NK-92 treated with Interleukin-12 subunit alpha and Interleukin-12 subunit beta, amount 100 ng/mL, for 24 hours (cell line): ENCODE data around the gene ART1.
"Not testable (repeated sequence)": the region's sequence is repeated elsewhere in the genome, so short reads cannot be mapped to it uniquely, and the experiment has no call there.

ENCODE experiments used
- DNase-seq: peaks from one replicate; lab custom pipeline; 2025; lab: John Stamatoyannopoulos, UW

Gene ART1

DNA sequence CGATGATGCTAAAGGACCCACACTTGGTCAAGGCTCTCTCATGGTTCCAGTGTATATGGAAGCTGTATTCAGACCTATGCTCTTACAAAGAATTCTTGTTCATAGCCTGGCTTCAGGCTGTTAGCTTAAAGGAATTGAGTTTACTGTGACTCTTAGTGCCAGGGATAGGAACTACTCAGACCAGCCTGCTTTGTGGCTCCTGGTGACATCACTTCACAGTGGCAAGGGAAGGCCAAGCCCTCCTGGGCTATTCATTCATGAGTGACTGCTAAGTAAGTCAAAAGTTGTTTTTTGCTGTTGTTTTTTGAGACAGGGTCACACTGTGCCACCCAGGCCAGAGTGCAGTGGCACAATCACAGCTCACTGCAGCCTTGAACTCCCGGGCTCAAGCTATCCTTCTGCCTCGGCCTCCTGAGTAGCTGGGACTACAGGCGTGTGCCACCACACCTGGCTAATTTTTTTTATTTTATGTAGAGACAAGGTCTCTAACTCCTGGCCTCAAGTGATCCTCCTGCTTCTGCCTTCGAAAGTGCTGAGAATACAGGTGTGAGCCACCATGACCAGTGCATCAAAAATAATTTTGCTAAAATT is 12.8 kb upstream of the ART1 start:
- no peak for DNase-seq

DNA sequence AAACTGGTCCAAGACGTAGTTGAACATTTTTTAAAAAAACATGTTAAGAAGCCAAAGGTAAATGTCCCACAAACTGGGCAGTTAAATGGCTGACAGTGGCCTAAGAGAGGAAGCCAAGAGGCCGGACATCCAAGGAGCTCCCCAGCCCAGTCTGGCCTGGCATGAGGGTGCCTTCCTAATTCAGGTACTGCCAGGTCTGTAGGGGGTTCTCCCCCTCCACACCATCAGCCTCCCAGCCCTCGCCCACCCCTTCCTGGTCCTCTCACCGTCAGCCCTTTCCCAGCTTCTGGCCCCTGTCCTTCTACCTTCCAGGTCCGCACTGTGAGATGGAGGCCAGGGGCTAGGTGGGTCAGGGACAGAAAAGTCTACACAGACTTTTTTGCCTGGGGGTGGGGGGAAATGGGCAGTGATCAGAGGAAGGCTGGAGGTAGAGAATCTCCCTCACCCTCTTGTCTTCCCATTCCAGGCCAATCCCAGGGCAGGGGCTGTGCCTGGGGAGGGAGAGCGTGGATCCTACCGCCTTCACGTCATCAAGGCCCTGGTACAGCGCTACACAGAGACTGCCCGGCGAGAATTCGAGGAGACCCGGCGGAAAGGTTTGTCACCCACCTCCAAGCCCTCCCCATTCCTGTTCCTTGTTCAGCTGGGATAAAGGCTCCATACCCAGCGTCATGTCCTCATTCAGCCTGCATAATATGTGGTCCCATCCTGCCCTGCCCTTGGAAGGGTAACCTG is 9.1 kb upstream of the ART1 start:
- no peak for DNase-seq

DNA sequence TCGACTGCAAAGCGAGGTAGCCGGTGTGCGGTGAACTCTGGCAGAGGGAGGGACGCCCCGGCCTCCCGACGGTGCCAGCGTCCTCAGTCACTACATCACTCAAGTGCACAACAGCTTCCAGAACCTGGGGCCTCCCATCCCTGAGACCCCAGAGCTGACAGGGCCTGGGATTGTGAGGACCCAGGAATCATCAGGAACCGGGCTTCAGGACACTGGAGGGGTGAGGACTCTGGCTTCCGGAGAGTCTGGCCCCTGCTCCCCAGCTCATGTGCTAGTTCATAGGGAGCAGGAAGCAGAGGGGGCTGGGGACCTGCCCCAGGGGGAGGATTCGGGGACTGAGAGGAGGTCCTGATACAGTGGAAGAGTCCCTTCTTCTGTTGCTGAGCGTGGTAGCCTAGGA is 7.7 kb upstream of the ART1 start:
- no peak for DNase-seq

DNA sequence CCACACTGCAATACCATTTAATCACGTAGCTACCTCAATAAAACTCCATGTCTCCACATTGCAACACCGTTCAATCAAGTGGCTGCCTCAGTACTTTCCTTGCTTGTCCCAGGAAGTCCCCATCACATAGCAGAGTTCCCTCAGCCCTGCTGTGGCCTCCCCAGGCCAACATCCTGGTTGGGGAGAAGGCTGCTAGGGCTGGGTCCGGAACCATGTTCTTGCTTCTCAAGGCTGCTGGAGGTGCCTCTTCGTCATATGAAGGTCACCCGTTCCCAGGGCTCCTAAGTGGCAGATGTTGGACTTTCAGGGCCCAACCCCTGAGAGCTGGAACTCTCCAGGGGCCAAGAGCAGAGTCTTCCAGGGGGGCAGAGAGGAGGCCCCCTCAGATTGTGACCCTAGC is 6.4 kb upstream of the ART1 start:
- DNase-seq, result no peak

DNA sequence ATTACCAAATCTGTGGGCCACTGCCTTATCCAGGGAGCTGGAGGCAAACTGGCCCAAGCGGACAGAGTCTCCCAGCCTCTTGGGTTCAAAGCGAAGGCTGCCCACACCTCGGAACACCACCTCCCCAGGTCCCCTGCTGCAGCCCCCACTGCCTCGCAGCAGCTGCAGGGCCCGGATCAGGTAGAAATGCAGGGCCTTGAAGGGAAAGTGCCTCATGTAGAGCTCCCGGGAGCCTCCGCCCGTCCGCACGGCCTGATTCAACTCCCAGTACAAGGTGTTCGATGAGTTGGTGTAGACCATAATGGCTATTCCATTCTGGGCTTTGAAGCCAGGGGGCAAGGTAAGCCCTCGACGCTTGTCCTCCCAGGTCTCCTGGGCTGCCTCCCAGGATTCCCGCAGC is 5.1 kb upstream of the ART1 start:
- DNase-seq, result no peak

DNA sequence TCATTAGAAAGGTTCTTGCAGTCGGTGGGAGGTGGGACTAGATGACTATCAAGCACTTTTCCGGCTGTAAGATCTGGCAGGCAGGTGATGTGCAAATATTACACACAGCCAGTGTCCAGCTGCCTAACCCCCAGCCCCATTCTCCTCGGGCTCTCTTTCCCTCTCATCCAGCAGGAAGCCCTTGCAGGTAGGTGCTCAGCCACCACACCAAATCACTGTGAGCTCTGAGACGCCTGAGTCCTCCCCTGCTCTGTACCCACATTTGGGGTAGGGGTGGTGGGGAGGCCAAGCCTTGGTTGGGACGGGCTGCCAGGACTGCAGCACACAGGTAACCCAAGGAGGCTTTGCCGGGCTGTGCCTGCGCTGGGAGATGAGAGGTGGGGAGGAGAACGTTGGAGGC is 3.7 kb upstream of the ART1 start:
- no peak for DNase-seq

DNA sequence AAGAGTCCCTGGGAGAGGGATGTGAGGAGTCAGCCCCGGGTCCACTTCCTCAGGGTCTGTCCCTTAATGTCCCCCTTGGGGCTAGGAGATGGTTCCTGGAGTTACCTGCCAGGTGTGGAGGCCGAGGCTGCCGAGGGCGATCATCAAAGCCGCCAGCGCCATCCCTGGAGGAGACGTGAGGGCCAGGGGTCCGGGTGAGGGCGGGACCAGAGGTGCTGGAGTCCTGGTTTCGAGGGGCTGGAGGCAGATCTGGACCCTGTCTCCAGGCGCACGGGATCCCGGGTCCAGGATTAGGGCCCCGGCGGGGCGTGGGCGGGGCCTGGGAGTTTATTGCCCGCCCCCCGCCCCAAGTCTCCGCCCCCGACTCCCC is 3.2 kb upstream of the ART1 start, which contains the start of gene ART5:
TSS of gene ART5 (minus strand) at position 292 of the 370 bp plus-strand sequence. CDS start at position 162, 130 bp downstream.
- DNase-seq, result no peak

DNA sequence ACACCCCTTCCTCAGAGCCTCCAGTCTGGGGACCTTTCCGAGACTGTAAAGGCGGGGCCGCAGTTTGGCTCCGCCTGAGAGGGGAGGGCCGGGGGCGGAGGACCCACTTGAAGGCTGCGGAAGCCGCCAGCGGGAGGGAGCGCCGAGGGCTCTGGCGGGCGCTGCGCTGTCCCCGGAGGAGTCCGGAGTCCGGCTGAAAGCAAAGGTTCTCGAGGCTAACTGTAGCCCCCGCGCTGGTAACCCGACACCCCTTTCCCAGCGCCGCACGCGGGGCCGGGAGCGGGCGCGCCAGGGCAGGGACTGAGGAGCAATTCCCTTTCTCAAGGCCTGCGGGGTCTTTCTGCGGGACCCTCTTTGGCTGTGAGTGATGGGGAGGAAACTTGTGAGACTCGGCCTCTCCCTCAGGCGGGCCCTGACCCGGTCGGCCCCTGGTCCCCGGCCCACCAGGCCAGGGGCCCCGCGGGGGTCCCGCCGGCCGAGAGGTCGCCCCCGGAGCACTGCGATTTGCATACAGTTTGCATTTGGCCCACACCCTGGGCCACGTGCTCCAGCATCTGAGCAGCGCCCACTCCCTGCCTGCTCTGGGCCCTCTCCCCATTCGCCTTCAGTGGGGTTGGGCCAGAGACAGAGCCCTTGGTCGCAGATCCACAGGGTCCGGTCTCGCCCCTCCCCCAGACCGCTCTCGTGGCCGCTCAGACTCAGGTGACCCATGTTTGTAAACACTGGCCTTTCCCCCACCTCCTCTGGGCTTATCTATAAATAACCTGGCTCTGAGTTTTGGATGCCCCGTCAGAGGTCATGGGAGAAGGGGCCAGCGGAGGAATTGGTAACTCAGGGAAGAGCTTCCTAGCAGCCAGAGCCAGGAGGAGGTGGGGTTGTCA is 2.6 kb upstream of the ART1 start:
- no peak for DNase-seq

DNA sequence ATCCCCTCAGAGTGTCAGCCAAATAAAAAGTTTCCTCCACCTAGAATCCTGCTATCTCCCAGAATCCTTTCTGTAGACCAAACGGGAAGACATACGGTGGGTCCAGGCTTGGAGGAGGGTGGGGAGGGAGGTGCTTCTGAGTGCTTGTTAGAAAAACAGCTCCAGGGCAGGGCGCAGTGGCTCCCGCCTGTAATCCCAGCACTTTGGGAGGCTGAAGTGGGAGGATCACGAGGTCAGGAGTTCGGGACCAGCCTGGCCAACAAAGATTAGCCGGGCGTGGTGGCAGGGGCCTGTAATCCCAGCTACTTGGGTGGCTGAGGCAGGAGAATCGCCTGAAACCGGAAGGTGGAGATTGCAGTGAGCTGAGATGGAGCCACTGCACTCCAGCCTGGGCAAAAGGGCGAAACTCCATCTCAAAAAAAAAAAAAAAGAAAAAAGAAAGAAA is 1.8 kb upstream of the ART1 start:
- DNase-seq, result not testable (repeated sequence)

DNA sequence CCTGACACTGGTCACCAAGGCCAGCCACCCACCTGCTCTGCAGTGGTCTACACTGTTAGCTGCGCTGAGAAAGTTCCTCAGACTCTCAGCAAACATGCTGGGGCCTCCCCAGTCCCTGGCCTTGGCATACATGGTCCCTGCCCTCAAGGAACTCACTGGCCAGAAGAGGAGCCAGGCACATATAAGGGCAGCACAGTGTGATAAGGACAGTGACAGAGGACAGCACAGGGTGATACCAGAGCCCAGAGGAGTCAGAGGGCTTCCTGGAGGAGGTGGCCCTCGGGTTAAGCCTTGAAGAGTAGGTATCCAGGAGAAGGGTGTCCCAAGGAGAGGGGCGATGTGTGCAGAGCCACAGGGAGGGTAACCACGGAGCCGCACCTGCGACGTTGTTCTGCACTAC is 624 bp downstream of the ART1 start:
- DNase-seq, result no peak

DNA sequence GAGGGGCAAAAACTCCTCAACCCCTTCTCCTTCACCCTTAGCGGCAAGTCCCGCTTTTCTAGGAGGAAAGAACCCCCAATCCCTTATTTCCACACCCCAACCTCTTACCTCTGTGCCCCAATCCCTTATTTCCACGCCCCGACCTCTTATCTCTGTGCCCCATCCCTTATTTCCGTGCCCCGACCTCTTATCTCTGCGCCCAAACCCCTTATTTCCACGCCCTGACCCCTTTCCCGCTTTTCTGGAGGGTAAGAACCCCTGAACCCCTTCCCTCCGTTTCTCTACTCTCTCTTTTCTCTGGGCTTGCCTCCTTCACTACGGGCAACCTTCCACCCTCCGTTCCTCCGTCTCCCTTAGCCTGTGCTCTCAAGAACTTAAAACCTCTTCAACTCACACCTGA is 3.9 kb downstream of the ART1 start:
- not testable (repeated sequence) for DNase-seq

DNA sequence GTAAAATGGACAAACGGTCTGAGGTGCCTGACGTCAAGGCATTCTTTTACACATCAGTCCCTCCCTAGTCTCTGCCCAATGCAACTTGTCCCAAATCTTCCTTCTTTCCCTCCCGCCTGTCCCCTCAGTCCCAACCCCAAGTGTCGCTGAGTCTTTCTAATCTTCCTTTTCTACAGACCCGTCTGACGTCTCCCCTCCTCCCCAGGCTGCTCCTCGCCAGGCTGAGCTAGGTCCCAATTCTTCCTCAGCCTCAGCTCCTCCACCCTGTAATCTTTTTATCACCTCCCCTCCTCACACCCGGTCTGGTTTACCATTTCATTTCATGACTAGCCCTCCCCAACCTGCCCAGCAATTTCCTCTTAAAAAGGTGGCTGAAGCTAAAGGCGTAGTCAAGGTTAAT is 4.4 kb downstream of the ART1 start:
- not testable (repeated sequence) for DNase-seq

DNA sequence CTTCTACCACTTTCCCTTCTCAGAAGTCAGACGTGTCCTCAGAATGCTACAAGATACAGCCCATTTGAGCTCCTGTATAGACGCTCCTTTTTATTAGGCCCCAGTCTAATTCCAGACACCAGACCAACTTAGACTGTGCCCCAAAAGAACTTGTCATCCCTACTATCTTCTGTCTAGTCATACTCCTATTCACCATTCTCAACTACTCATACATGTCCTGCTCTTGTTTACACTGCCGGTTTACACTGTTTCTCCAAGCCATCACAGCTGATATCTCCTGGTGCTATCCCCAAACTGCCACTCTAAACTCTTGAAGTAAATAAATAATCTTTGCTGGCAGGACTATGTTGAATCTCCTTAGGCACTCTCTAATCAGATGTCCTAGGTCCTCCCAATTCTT is 7.6 kb downstream of the ART1 start:
- DNase-seq, result not testable (repeated sequence)

DNA sequence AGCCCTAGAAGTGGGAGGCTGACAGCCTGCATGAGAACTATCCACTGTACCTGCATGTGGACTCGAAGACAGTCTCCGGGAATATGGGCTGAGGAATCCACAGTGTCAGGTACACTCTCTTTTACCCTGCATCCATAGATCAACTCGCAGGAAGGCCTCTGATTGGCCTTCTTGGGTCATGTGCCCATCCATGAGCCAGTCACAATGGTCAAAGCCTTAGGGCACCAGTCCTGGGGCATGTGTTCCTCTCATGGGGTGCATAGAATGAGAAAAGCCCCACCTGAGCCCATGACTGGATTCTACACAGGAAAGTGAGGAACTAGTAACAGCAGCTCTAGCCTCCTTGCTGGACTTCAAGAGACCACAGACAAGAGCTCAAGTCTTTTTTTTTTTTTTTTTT is 10.6 kb downstream of the ART1 start:
- no peak for DNase-seq

DNA sequence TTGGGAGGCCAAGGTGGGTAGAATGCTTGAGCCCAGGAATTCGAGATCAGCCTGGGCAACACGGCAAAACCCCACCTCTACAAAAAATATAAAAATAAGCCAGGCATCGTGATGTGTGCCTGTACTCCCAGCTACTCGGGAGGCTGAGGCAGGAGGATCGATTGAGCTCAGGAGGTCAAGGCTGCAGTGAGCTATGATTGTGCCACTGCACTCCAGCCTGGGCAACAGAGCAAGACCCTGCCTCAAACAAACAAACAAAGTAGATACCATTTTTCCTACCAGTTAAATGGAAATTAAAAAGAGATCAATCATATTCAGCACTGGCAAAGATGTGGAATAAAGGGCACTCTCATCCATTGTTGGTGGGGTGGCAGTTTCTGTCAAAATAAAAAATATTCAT is 12.4 kb downstream of the ART1 start:
- not testable (repeated sequence) for DNase-seq

DNA sequence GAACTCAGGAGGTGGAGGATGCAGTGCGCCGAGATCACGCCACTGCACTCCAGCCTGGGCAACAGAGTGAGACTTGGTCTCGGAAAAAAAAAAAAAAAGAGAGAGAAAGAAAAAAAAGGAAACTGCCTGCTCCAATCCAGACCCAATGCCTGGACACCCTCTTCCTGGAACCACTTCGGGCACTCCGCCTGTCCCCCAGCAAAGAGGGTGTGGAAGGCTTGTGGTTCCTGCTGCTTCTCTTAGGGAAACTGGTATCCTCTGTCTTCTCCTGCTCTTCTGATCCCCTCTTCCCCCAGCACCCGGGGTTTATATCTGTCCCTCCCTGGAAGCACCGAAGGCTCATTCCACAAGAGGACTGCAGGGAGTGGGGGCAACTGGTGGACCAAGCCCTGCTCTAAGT is 13.3 kb downstream of the ART1 start:
- no peak for DNase-seq

DNA sequence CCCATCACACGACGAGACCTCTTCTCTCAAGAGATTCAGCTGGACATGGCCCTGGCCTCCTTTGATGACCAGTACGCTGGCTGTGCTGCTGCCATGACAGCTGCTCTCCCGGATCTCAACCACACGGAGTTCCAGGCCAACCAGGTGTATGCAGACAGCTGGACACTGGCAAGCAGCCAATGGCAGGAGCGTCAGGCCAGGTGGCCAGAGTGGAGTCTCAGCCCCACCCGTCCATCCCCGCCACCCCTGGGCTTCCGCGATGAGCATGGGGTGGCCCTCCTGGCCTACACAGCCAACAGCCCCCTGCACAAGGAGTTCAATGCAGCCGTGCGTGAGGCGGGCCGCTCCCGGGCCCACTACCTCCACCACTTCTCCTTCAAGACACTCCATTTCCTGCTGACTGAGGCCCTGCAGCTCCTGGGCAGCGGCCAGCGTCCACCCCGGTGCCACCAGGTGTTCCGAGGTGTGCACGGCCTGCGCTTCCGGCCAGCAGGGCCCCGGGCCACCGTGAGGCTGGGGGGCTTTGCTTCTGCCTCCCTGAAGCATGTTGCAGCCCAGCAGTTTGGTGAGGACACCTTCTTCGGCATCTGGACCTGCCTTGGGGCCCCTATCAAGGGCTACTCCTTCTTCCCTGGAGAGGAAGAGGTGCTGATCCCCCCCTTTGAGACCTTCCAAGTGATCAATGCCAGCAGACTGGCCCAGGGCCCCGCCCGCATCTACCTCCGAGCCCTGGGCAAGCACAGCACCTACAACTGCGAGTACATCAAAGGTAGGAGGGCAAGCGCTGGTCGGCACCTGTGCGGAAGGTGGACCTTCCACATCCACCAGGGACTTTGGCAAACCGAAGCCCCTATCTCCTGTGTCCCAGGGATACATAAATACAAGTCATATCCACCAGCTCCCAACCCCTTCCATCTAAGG is 14.9 kb downstream of the ART1 start:
- no peak for DNase-seq

DNA sequence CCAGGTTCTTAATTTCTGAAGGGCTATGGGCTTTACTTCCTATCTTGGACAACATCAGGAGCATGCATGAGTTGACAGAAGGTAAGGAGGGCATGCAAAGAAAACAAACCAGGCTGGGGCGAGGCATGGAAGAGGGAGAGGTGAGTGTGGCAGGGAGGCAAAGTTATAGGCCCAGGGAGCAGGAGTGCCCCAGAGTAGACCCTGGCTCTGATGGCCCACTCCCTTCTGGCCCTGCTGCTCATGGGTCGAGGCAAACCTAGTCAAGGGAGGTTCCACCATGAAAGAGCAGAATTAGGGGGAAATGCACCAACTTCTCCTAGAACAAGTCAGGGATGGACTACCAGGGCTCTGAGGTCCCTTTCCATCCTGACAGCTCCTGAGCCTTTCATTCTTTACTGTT is 16.0 kb downstream of the ART1 start:
- DNase-seq, result no peak

DNA sequence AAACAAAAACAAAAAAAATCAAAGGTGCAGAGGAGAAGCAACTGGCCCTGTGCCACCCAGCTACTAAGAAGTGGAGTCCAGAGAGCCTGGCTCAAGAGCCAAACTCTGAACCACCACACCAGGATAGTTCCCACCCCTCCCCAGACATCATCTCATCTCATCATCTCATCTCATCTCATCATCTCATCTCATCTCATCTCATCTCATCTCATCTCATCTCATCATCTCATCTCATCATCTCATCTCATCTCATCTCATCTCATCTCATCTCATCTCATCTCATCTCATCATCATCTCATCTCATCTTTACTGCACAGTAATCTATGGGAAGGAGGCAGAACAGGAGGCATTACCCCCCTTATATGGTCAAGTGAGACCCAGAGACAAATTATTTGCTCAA is 17.9 kb downstream of the ART1 start:
- DNase-seq, result no peak

DNA sequence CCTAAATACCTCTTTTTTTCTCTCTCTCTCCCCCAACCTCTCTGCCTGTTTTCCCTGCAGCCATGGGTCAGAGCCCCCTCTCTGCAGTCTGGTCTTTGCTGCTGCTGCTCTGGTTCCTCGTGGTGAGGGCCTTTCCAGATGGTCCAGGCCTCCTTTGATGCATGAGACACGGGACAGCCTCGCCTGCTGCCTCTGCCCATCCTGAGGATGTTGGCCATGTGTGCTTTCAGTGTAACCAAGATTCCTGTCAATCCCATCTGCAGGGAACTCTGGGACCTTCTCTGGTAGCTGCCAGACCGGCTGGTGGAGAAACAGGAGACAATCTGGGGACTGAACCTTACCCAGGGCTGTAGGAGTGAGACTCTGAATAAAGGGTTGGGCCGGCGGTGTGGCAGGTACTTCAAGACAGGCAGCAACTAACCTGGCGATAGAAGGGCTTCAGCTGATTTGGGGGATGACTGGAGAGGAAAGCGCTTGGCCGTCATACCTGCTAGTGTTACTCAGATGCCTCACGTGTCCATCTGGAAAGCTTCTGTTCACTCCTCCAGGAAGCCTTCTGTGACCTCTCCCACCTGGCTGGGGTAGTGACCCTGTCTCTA is 19.2 kb downstream of the ART1 start:
- no peak for DNase-seq

DNA sequence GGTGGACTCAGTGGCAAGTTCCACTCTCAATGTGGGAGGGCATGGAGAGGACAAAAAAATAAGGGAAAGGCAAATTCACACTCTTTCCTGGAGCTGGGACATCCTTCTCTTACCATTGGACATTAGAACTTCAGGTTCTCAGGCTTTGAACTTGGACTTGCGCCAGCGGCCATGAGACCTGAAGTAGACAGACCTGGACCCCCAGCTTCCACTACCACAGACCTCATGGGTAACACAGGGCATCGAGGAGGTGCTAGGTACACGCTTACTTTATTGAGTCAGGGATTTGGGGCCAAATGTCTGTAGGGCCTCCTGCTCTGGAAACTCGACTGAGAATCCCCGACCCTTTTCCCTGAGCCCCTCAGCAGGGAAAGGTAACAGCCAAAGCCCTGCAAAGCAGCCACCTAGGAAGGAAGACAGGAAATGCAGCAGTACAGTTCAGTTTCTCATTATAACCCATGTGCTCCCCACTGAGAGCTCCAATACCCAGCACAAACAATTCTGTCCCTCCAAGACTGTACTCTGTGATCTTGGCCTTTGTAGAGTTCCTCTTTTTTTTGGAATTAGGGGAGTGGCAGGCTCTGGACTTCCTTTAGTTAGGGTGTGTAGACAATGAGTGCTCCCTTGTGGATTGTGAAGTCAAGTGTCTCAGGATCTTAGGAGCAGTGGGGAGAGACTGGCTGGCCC is 20.6 kb downstream of the ART1 start:
- no peak for DNase-seq
